Measurements from ENCODE around the gene PLPP6.

The PLPP6 gene

GRCh38 chr9:4662989-4663792, 1.1 kb downstream of the PLPP6 start:
- peak; percentile 55 for DNase-seq

- DNase-seq: no peak
These were observed 1.9 kb downstream of the PLPP6 start for GRCh38 chr9:4663956-4664355.

- DNase-seq: no peak
These were observed 3.3 kb downstream of the PLPP6 start for GRCh38 chr9:4665357-4665756.

GRCh38 chr9:4666042-4666699, 4.1 kb downstream of the PLPP6 start, which contains the start of gene SPATA6L:
Gene SPATA6L (minus strand): TSS chr9:4666480. CDS start chr9:4666250, 230 bp downstream.
- DNase-seq: peak; percentile 73

GRCh38 chr9:4667681-4668080, 5.6 kb downstream of the PLPP6 start:
- no peak for DNase-seq

GRCh38 chr9:4668604-4669003, 6.5 kb downstream of the PLPP6 start:
- DNase-seq: no peak

- DNase-seq: no peak
These were observed 7.8 kb downstream of the PLPP6 start for GRCh38 chr9:4669890-4670289.

GRCh38 chr9:4670591-4670990, 8.5 kb downstream of the PLPP6 start:
- no peak for DNase-seq

GRCh38 chr9:4671737-4672136, 9.6 kb downstream of the PLPP6 start:
- DNase-seq: no peak

- no peak for DNase-seq
These were observed 12.7 kb downstream of the PLPP6 start for GRCh38 chr9:4674783-4675182.

- no peak for DNase-seq
These were observed 15.3 kb downstream of the PLPP6 start for GRCh38 chr9:4677392-4677791.

GRCh38 chr9:4678679-4679267, 16.7 kb downstream of the PLPP6 start:
- peak; percentile 70 for DNase-seq

GRCh38 chr9:4679268-4680172, 17.4 kb downstream of the PLPP6 start, which contains the start of gene CDC37L1:
Gene CDC37L1 (plus strand): TSS chr9:4679569. CDS start chr9:4679768, 199 bp downstream.
- DNase-seq: peak; percentile 92

- no peak for DNase-seq
These were observed 18.1 kb downstream of the PLPP6 start for GRCh38 chr9:4680173-4680525.

GRCh38 chr9:4680750-4681149, 18.7 kb downstream of the PLPP6 start:
- no peak for DNase-seq

- DNase-seq: no peak
These were observed 22.7 kb downstream of the PLPP6 start for GRCh38 chr9:4684820-4685219.

GRCh38 chr9:4686112-4686511, 24.0 kb downstream of the PLPP6 start:
- no peak for DNase-seq

GRCh38 chr9:4686584-4686983, 24.5 kb downstream of the PLPP6 start:
- DNase-seq: no peak

GRCh38 chr9:4689021-4689420, 26.9 kb downstream of the PLPP6 start:
- no peak for DNase-seq

- DNase-seq: no peak
These were observed 27.6 kb downstream of the PLPP6 start for GRCh38 chr9:4689687-4690104.

- no peak for DNase-seq
These were observed 28.1 kb downstream of the PLPP6 start for GRCh38 chr9:4690144-4690543.

- no peak for DNase-seq
These were observed 29.7 kb downstream of the PLPP6 start for GRCh38 chr9:4691795-4692194.

- DNase-seq: no peak
These were observed 38.0 kb downstream of the PLPP6 start for GRCh38 chr9:4700091-4700490.

All from NCI-H526 treated with DMSO at 0.1 percent for 48 hours (cell line).